Globus pallidus (tissue), 1 donor: Measurements from ENCODE around the gene GDF15.
A peak's percentile ranks its signal among the peaks of the same experiment; 100 is the strongest.
"Not testable (repeated sequence)": the region's sequence is repeated elsewhere in the genome, so short reads cannot be mapped to it uniquely, and the experiment has no call there.

Experiments used
- DNase-seq: peaks from one replicate; pipeline ENCODE4 v3.0.0-alpha.2; 2015; ENCODE audit warnings: low spot score

The GDF15 gene

GRCh38 chr19:18364277-18364825 lies 21.6 kb upstream of the GDF15 start:
- DNase-seq = not testable (repeated sequence)

DNA sequence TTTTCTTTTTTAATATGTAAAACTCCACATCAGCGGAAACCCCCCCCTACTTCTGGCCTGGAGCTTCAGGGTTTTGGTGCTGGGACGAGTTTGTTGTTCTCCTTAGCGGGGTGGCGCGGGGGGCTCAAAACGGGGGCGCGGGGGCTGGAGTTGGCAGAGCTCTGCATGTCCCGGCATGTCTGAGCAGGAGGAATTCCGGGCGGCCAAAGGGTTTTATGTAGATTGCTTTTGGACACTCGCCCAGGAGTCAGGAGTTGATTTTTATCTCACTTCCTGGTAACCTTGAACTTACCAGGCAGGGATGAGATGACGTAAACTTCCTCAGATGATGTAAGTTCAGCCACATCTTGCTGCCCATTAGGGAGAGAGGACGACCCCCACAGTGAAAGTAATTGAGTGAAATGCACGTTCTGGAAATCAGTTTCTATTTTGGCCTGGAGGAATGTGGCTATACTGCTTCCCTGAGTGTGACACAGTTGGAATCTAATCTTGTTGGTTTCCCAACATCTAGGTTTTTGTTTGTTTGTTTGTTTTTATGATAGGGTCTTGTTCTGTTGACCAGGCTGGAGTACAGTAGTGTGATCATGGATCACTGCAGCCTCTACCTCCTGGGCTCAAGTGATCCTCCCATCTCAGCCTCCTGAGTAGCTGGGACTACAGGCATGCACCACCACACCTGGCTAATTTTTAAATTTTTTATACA lies 21.0 kb upstream of the GDF15 start:
- DNase-seq = peak; percentile 51

GRCh38 chr19:18366021-18366435 lies 19.9 kb upstream of the GDF15 start:
- DNase-seq = no peak

- no peak for DNase-seq
Observed at GRCh38 chr19:18368504-18369222, 17.3 kb upstream of the GDF15 start.

DNA sequence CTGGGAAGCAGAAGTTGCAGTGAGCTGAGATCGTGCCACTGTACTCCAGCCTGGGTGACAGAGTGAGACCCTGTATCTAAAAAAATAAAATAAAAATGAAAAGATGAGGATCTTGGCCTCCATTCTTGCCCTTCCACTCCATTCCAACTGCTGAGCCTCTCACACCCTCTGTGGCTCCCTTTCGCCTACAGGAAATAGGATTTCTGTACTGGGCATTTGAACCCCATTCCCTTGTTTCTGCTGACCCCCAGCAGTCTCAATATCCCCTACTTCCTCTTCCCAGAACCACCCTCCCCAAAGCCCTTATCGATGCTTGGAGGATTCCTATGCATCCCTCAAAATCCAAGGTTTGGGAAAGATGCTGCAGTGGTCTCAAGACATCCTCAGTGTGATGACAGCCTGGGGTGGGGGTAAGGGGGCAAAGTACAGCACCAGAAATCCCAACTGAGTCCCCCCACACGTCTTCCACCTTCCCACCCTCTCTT lies 12.5 kb upstream of the GDF15 start:
- DNase-seq = no peak

GRCh38 chr19:18373892-18374629 lies 11.9 kb upstream of the GDF15 start:
- DNase-seq = peak; percentile 70

DNA sequence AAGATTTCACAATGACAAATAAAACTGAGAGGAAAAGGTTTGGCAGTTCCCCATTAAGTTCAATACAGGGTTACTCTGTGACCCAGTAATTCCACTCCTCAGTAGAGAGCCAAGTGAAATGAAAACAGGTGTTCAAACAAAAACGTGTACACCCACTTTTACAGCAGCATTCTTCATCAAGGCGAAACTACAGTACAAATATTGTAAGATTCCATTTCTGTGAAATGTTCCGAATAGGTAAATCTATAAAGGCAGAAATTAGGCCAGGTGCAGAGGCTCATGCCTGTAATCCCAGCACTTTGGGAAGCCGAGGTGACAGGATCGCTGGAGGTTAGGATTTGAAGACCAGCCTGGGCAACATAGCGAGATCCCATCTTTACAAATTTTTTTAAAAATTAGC lies 8.9 kb upstream of the GDF15 start:
- DNase-seq = no peak

DNA sequence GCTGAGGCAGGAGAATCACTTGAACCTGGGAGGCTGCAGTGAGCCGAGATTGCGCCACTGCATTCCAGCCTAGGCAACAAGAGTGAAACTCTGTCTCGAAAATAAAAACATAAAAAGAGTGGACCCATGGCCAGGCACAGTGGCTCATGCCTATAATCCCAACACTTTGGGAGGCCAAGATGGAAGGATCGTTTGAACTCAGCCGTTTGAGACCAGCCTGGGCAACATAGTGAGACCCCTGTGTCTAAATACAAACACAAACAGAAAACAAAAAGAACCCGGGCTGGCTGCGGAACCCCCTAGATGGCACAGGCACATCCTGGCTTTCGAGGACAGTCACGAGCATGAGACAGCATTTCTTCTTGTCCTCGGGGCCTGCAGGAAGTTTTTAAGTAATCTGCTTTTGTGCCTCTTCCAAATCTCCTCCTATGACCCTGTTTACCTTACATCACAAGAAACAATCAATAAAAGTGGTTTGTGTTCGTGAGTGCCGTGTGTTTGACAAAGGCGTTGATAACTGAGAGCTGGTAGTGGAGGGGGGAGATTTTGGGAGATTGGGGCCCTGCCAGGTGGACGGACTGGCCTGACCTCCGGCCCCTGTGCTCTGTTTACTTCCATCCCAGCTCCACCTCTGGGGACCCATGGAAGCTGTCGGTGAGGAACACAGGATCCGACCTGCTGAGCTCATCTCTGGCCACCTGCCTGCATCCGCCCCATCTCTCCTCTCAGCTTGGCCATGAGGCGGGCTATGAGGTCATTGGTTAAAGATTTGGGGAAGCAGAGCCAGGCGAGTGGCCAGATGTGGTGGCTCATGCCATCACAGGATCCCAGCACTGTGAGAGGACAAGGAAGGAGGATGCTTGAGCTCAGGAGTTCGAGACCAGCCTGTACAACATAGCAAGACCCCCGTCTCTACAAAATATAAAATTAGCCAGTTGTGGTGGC lies 5.9 kb upstream of the GDF15 start:
- no peak for DNase-seq

GRCh38 chr19:18380843-18381242 lies 5.1 kb upstream of the GDF15 start:
- DNase-seq = no peak

DNA sequence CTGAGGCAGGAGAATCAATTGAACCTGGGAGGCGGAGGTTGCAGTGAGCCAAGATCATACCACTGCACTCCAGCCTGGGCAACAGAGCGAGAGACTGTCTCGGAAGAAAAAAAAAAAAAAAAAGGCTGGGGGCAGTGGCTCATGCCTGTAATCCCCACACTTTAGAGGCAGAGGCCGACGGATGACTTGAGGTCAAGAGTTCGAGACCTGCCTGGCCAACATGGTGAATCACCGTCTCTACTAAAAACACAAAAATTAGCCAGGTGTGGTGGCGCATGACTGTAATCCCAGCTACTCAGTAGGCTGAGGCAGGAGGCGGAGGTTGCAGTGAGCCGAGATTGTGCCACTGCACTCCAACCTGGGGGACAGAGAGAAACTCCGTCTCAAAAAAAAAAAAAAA lies 2.3 kb upstream of the GDF15 start:
- DNase-seq = not testable (repeated sequence)

- DNase-seq = no peak
Observed at GRCh38 chr19:18384775-18385174, 1.2 kb upstream of the GDF15 start.

DNA sequence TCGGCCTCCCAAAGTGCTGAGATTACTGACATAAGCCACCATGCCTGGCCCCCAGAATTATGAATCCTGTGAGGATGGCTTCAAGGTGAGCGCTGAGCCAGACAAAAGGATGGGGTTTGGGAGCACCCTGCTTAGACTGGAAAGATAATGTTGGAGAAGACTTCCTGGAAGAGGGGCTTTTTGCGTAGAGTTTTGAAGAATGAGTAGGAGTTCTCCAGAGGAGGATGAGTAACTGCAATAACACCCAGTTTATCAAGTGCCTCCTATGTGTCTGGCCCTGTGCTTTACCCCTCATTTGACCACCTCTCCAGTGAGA lies 641 bp upstream of the GDF15 start:
- DNase-seq = no peak

- no peak for DNase-seq
Observed at GRCh38 chr19:18386543-18387271, 749 bp downstream of the GDF15 start.

- no peak for DNase-seq
Observed at GRCh38 chr19:18388100-18388959, 2.4 kb downstream of the GDF15 start.

DNA sequence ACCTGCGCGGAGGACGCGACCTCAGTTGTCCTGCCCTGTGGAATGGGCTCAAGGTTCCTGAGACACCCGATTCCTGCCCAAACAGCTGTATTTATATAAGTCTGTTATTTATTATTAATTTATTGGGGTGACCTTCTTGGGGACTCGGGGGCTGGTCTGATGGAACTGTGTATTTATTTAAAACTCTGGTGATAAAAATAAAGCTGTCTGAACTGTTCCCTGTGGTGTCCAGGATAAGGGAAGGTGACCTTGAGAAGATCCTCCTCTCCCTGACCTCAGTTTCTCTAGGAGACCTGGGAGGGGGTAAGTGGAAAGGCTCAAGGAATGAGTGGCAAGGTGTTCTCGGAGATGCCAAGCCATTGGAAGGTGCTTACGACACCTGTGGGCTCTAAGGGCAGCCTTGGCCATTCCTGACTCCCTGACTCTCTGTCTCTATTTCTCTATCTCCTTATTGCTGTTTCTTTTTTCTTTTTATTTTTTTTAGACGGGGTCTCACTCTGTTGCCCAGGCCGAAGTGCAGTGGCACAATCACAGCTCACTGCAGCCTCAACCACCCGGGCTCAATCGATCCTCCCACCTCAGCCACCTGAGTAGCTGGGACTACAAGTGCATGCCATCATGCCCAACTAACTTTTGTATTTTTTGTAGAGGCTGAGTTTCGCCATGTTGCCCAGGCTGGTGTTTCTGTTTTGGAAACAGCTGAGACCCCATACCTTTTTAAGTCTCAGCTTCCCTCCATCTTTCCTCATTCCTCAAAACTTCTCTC lies 3.2 kb downstream of the GDF15 start:
- DNase-seq = no peak

GRCh38 chr19:18389726-18390064 lies 3.7 kb downstream of the GDF15 start:
- DNase-seq = no peak

DNA sequence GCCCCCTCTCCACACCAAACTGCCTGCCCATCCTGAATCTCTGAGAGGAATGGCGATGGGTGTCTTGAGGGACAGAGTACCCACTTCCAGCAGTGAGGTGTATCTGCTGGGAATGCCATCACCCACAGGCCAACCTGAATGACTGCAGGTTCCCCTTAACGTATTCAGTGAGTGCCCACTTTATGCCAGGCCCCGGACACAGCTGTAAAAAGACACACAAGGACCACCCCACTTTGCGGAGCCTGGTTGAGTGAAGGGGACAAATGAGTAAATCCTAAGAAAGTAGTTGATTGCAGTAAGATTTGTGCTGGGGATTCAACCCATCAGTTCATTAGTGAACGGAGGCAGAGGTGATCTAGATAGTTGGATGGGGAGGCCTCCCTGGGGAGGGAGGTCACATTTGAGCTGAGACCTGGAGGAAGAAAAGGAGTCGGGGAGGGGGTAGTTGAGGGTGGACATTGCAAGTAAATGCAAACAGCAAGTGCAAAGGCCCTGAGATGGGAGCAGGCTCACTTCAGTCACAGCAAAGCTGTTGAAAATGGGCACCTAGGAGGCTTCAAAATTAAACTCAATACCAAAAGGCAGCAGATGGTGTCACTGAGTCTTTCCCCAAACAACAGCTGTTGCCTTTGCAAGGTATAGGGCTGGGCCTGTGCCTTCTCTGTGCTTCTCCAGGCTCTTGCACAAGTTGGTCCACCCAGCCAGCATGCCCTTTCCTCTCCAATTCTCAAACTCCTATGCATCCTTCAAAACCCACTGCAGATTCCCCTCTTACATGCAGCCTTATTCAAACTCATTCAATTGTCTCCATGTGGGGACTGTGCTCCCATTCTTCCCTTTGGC lies 4.3 kb downstream of the GDF15 start:
- DNase-seq = no peak

DNA sequence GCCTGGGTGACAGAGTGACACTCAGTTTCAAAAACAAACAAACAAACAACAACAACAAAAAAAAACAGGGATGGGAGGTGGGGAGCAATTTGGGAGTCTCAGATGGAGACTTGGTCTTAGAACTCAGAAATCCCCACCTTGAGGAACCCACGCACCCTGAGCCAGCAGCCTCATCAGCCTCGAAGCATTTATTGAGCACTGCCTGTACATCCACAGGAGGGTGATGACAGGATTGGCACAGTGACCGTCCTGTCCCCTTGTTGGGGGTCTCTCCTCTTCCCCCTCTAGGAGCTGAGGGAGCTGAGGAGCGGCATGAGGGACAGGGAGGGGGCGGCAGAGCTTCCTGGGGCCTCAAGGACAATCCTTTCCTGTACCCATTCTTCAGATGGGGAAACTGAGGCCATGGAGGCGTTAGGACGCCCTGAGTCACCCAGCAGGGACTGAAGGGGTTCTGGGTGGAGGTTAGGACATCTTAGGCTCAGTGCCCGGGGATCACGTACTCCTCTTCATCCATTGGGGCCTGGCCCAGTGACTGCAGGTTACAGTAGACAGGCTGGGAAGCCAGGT lies 5.6 kb downstream of the GDF15 start:
- DNase-seq = no peak
